Activated CD8-positive, alpha-beta T cell treated with anti-CD3 and anti-CD28 coated beads for 36 hours (primary cell): Measurements from ENCODE around the gene PAX7. TPM values are rescaled to one million over a fixed set of nuclear protein-coding genes. Genes with fewer than 3 reads are reported as not detected.

Experiments
- ATAC-seq: fragments of 200-7000 bp; cut with Tn5 transposase; one replicate; pipeline ENCODE4 v1.10.0; 2021; ENCODE audit warnings: mild to moderate bottlenecking, moderate library complexity
- CTCF ChIA-PET: fragments of 350-600 bp; sonication (Branson Sonifier 250); formaldehyde crosslinking; loops from one replicate; lab custom pipeline; 2021; ENCODE audit warnings: antibody characterized with exemption; lab: Charles Lee
- POLR2A ChIA-PET: fragments of 350-600 bp; sonication (Branson Sonifier 250); formaldehyde crosslinking; loops from one replicate; lab custom pipeline; 2021; ENCODE audit warnings: antibody characterized with exemption; lab: Charles Lee
- DNase-seq: peaks from one replicate; pipeline ENCODE4 v3.0.0-alpha.2; 2020
- H3K27ac Mint-ChIP-seq: one replicate; pipeline ENCODE4 v1.8.0; 2021; ENCODE audit warnings: mild to moderate bottlenecking, mixed read lengths
- H3K27me3 Mint-ChIP-seq: one replicate; pipeline ENCODE4 v1.8.0; 2021; ENCODE audit warnings: mixed read lengths
- H3K36me3 Mint-ChIP-seq: one replicate; pipeline ENCODE4 v1.8.0; 2021; ENCODE audit warnings: low read depth, mixed read lengths
- H3K4me1 Mint-ChIP-seq: one replicate; pipeline ENCODE4 v1.8.0; 2021; ENCODE audit warnings: low read depth, mixed read lengths
- H3K4me3 Mint-ChIP-seq: one replicate; pipeline ENCODE4 v1.8.0; 2021; ENCODE audit warnings: mild to moderate bottlenecking, moderate library complexity, mixed read lengths
- H3K9me3 Mint-ChIP-seq: one replicate; pipeline ENCODE4 v1.8.0; 2021; ENCODE audit warnings: mixed read lengths
- CTCF ChIP-seq: fragments of 200-600 bp; IDR thresholded peaks from one replicate; pipeline ENCODE4 v1.8.0; 2022; ENCODE audit warnings: antibody characterized with exemption, mild to moderate bottlenecking
- intact Hi-C: fragments of 100-400 bp; cut with micrococcal nuclease; formaldehyde crosslinking; loops from one replicate; pipeline ENCODE4 v1.10.0; 2022
- total RNA-seq, 2 experiments: library from RNA; stranded (reverse); gene quantifications; one replicate each; pipeline ENCODE4 v1.2.3, GENCODE V29; 2021

Gene PAX7
- total RNA-seq, 2 experiments from 2014 or later: not detected

GRCh38 chr1:18644446-18644845 is 13.8 kb downstream of the PAX7 start:
- peaks cover 82% of the 10 kb centered on the region for H3K27me3 Mint-ChIP-seq
- H3K4me1 Mint-ChIP-seq: peaks cover 35% of the 10 kb centered on the region
- no peaks in the 10 kb centered on the region for H3K9me3 Mint-ChIP-seq
- POLR2A ChIA-PET: interaction anchor here (0.6 kb wide), 1 partner anchor 38 kb away, joined by 3 read pairs; no protein-coding TSS in a partner anchor
- DNase-seq (no peak), ATAC-seq (no peak)
- no peak overlapping the region for H3K4me3 Mint-ChIP-seq
- no peak overlapping the region for H3K27ac Mint-ChIP-seq
- no peak for TF ChIP-seq CTCF
- CTCF ChIA-PET: interaction anchor here (0.6 to 1.8 kb wide), 3 partner anchors 12 to 63 kb away, joined by 3 to 7 read pairs (median 3); no protein-coding TSS in a partner anchor
- H3K36me3 Mint-ChIP-seq: no peaks in the 10 kb centered on the region
- intact Hi-C loops: no loop called here

- TF ChIP-seq CTCF: no peak
- POLR2A ChIA-PET: interaction anchor here (0.6 to 1.1 kb wide), 2 partner anchors 10 to 38 kb away, joined by 3 read pairs; no protein-coding TSS in a partner anchor
- H3K27ac Mint-ChIP-seq: no peak overlapping the region
- H3K4me3 Mint-ChIP-seq: peak overlapping the region; percentile 11
- DNase-seq (no peak), ATAC-seq (peak; percentile 30)
- intact Hi-C loops: no loop called here
- peaks cover 35% of the 10 kb centered on the region for H3K4me1 Mint-ChIP-seq
- CTCF ChIA-PET: interaction anchor here (1.8 kb wide), 1 partner anchor 63 kb away, joined by 3 read pairs; no protein-coding TSS in a partner anchor
- H3K27me3 Mint-ChIP-seq: peaks cover 81% of the 10 kb centered on the region
- no peaks in the 10 kb centered on the region for H3K36me3 Mint-ChIP-seq
- H3K9me3 Mint-ChIP-seq: no peaks in the 10 kb centered on the region
These were observed 14.5 kb downstream of the PAX7 start for GRCh38 chr1:18644973-18645746.

- H3K36me3 Mint-ChIP-seq: no peaks in the 10 kb centered on the region
- DNase-seq (no peak), ATAC-seq (no peak)
- POLR2A ChIA-PET: interaction anchor here (1.1 kb wide), 1 partner anchor 9 kb away, joined by 3 read pairs; no protein-coding TSS in a partner anchor
- intact Hi-C loops: no loop called here
- H3K4me1 Mint-ChIP-seq: peaks cover 30% of the 10 kb centered on the region
- no peak overlapping the region for H3K4me3 Mint-ChIP-seq
- H3K27ac Mint-ChIP-seq: no peak overlapping the region
- CTCF ChIA-PET: no interaction called here
- H3K9me3 Mint-ChIP-seq: no peaks in the 10 kb centered on the region
- peaks cover 78% of the 10 kb centered on the region for H3K27me3 Mint-ChIP-seq
- TF ChIP-seq CTCF: no peak
These were observed 15.1 kb downstream of the PAX7 start for GRCh38 chr1:18645747-18646090.

- CTCF ChIA-PET: interaction anchor here (0.9 kb wide), 1 partner anchor 35 kb away, joined by 3 read pairs; no protein-coding TSS in a partner anchor
- DNase-seq (no peak), ATAC-seq (no peak)
- POLR2A ChIA-PET: interaction anchor here (0.6 to 1.1 kb wide), 2 partner anchors 9 to 74 kb away, joined by 3 read pairs; no protein-coding TSS in a partner anchor
- Mint-ChIP-seq H3K36me3 (no peaks in the 10 kb centered on the region), H3K27ac (no peak overlapping the region), H3K27me3 (peaks cover 74% of the 10 kb centered on the region), H3K4me3 (no peak overlapping the region), H3K4me1 (peaks cover 33% of the 10 kb centered on the region), H3K9me3 (no peaks in the 10 kb centered on the region)
- no peak for TF ChIP-seq CTCF
- intact Hi-C loops: no loop called here
These were observed 15.6 kb downstream of the PAX7 start for GRCh38 chr1:18646091-18646785.
